Muscle layer of duodenum (tissue), 2 donors: ENCODE data around the gene CACNB4.

Source experiments
- H3K27ac ChIP-seq: one replicate; pipeline ENCODE4 v1.7.0; 2013; ENCODE audit warnings: mild to moderate bottlenecking, low read length
- H3K27me3 ChIP-seq: one replicate; pipeline ENCODE4 v1.7.0; 2013; ENCODE audit warnings: low read depth, mild to moderate bottlenecking, control low read depth, low read length
- H3K36me3 ChIP-seq, 2 donors: one replicate each; pipeline ENCODE4 v1.7.0; 2013; ENCODE audit warnings: low read length in 2 of 2, control low read depth in 1 of 2, mild to moderate bottlenecking in 1 of 2; ENCODE audit not compliant: insufficient read depth in 2 of 2, control insufficient read depth in 1 of 2
- H3K4me1 ChIP-seq, 2 donors: one replicate each; pipeline ENCODE4 v1.7.0; 2013; ENCODE audit warnings: low read length in 2 of 2, mild to moderate bottlenecking in 2 of 2, control low read depth in 1 of 2, moderate library complexity in 1 of 2; ENCODE audit not compliant: insufficient read depth in 2 of 2, control insufficient read depth in 1 of 2
- H3K4me3 ChIP-seq, 2 donors: one replicate each; pipeline ENCODE4 v1.7.0; 2013; ENCODE audit warnings: low read length in 2 of 2, low read depth in 1 of 2, mild to moderate bottlenecking in 1 of 2
- H3K9me3 ChIP-seq, 2 donors: one replicate each; pipeline ENCODE4 v1.7.0; 2013; ENCODE audit warnings: low read length in 2 of 2, control low read depth in 1 of 2, mild to moderate bottlenecking in 1 of 2; ENCODE audit not compliant: control insufficient read depth in 1 of 2
- donor health status: healthy.

CACNB4 gene

GRCh38 chr2:152050341-152050740 is 48.5 kb downstream of the CACNB4 start:
- H3K27ac ChIP-seq, result no peak overlapping the region
- H3K36me3 ChIP-seq, result no peaks in the 10 kb centered on the region

GRCh38 chr2:152049541-152049940 is 49.3 kb downstream of the CACNB4 start:
- Histone ChIP-seq H3K4me1 (no peaks in the 10 kb centered on the region), H3K27ac (no peak overlapping the region), H3K4me3 (no peak overlapping the region), H3K9me3 (no peaks in the 10 kb centered on the region), H3K27me3 (no peaks in the 10 kb centered on the region), H3K36me3 (no peaks in the 10 kb centered on the region)

More at GRCh38 chr2:152050341-152050740, 48.5 kb downstream of the CACNB4 start:
- H3K9me3 ChIP-seq, result no peaks in the 10 kb centered on the region
- H3K4me1 ChIP-seq, result no peaks in the 10 kb centered on the region
- no peaks in the 10 kb centered on the region for H3K27me3 ChIP-seq
- H3K4me3 ChIP-seq, result no peak overlapping the region

- Histone ChIP-seq H3K4me1 (no peaks in the 10 kb centered on the region), H3K27me3 (no peaks in the 10 kb centered on the region), H3K36me3 (no peaks in the 10 kb centered on the region), H3K4me3 (no peak overlapping the region), H3K9me3 (no peaks in the 10 kb centered on the region), H3K27ac (no peak overlapping the region)
These were observed 50.9 kb downstream of the CACNB4 start for GRCh38 chr2:152047824-152048471.

- H3K4me1 ChIP-seq, result no peaks in the 10 kb centered on the region
- no peaks in the 10 kb centered on the region for H3K36me3 ChIP-seq
- no peak overlapping the region for H3K4me3 ChIP-seq
- no peak overlapping the region for H3K27ac ChIP-seq
- H3K27me3 ChIP-seq, result no peaks in the 10 kb centered on the region
- H3K9me3 ChIP-seq, result no peaks in the 10 kb centered on the region
These were observed 51.9 kb downstream of the CACNB4 start for GRCh38 chr2:152046940-152047339.

GRCh38 chr2:152042636-152043615 is 55.9 kb downstream of the CACNB4 start:
- Histone ChIP-seq H3K9me3 (no peaks in the 10 kb centered on the region), H3K27ac (no peak overlapping the region), H3K4me3 (no peak overlapping the region), H3K4me1 (peaks cover 8 to 10% of the 10 kb centered on the region in 2 donors), H3K27me3 (no peaks in the 10 kb centered on the region), H3K36me3 (no peaks in the 10 kb centered on the region)

GRCh38 chr2:152038441-152038958 is 60.3 kb downstream of the CACNB4 start:
- Histone ChIP-seq H3K4me1 (peaks cover 18 to 21% of the 10 kb centered on the region in 2 donors), H3K27me3 (no peaks in the 10 kb centered on the region), H3K27ac (no peak overlapping the region), H3K9me3 (no peaks in the 10 kb centered on the region), H3K4me3 (no peak overlapping the region), H3K36me3 (no peaks in the 10 kb centered on the region)

GRCh38 chr2:152037743-152038435 is 61.0 kb downstream of the CACNB4 start:
- no peaks in the 10 kb centered on the region for H3K36me3 ChIP-seq
- H3K27me3 ChIP-seq, result no peaks in the 10 kb centered on the region
- no peak overlapping the region for H3K27ac ChIP-seq
- no peaks in the 10 kb centered on the region for H3K9me3 ChIP-seq
- H3K4me3 ChIP-seq, result no peak overlapping the region
- H3K4me1 ChIP-seq, result peaks cover 18 to 21% of the 10 kb centered on the region in 2 donors

GRCh38 chr2:152036611-152037469 is 62.0 kb downstream of the CACNB4 start:
- Histone ChIP-seq H3K27ac (no peak overlapping the region), H3K27me3 (no peaks in the 10 kb centered on the region), H3K36me3 (no peaks in the 10 kb centered on the region)

GRCh38 chr2:152034257-152034801 is 64.5 kb downstream of the CACNB4 start:
- H3K27ac ChIP-seq, result no peak overlapping the region
- no peaks in the 10 kb centered on the region for H3K36me3 ChIP-seq
- no peaks in the 10 kb centered on the region for H3K9me3 ChIP-seq
- H3K4me3 ChIP-seq, result no peak overlapping the region
- H3K27me3 ChIP-seq, result no peaks in the 10 kb centered on the region
- H3K4me1 ChIP-seq, result peaks cover 18 to 21% of the 10 kb centered on the region in 2 donors

More at GRCh38 chr2:152036611-152037469, 62.0 kb downstream of the CACNB4 start:
- peaks cover 18 to 21% of the 10 kb centered on the region in 2 donors for H3K4me1 ChIP-seq
- no peak overlapping the region for H3K4me3 ChIP-seq
- no peaks in the 10 kb centered on the region for H3K9me3 ChIP-seq
